ENCODE results near the gene DICER1. TPM values are rescaled to one million over a fixed set of nuclear protein-coding genes. Genes with fewer than 3 reads are reported as not detected.

The DICER1 gene
- total RNA-seq, 4 donors from 2014 or later: 81.6 to 103 (median 88.8) TPM

DNA sequence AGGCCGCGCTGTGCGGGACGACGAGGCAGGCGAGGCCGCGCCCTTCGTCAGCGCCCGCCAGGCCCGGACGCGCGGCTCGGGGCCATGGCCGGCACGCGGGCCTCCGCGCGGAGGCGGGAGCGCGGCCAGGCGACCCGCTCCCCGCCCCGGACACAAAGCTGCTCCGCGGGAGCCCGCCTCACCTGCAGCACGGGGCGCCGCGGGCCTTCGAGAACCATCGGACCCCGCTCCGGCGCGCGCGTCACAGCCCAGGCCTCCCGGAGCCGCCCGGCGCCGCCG is 342 bp downstream of the DICER1 start:
- Histone ChIP-seq H3K36me3 (no peaks in the 10 kb centered on the region), H3K9me3 (no peaks in the 10 kb centered on the region), H3K27ac (peak overlapping the region; percentile 94 to 95), H3K27me3 (no peaks in the 10 kb centered on the region), H3K4me1 (peaks cover 0 to 3% of the 10 kb centered on the region in 2 donors), H3K4me3 (peak overlapping the region; percentile 52 to 88)
- intact Hi-C loops (cut with DNase I; ENCODE audit: low total_unique reads): no loop called here
- DNase-seq: no peak
- no peak for TF ChIP-seq POLR2A (IDR thresholded peaks at IDR 0.05)
- TF ChIP-seq, protein P1, sequence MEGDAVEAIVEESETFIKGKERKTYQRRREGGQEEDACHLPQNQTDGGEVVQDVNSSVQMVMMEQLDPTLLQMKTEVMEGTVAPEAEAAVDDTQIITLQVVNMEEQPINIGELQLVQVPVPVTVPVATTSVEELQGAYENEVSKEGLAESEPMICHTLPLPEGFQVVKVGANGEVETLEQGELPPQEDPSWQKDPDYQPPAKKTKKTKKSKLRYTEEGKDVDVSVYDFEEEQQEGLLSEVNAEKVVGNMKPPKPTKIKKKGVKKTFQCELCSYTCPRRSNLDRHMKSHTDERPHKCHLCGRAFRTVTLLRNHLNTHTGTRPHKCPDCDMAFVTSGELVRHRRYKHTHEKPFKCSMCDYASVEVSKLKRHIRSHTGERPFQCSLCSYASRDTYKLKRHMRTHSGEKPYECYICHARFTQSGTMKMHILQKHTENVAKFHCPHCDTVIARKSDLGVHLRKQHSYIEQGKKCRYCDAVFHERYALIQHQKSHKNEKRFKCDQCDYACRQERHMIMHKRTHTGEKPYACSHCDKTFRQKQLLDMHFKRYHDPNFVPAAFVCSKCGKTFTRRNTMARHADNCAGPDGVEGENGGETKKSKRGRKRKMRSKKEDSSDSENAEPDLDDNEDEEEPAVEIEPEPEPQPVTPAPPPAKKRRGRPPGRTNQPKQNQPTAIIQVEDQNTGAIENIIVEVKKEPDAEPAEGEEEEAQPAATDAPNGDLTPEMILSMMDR (IDR thresholded peaks at IDR 0.05): no peak

DNA sequence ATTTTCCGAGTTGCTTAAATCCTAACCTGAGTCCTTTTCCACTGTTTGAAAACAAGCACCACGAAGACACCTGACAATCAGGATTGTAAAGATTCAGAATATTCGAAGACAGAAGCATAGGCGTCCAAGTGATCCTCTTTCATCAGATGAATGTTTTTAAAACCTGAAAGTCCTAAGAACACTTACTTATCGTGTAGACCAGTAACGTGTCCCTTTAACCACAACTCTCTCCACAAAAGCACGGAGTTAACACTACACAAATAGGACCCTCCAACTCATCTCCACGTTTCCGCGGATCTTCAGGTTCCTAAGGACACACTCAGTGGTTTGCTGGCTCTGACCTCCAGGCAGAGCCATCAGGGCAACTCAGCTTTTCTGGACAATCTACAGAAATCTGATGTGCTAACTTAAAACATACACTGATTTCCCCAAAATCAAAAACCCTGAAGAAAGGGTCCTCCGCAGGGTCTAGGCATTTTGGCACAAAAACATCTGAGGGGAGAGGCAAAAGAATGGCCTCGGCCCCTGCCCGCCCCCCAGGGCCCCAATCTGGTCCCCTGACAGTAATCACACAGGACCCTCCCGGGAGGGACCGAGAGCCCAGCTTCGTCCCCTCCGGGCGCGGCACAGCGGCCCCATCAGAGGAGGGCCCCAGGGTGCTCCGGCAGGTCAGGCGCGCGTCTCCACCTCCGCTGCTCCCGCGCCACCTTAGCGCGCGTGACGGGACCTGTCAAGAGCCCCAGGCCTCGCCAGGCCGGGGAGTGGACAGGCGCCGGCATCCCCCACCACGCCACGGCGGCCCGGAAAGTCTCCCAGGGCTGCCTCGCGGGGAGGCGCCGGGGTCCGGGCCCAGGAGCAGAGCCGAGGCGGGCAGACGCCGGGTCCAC is 925 bp downstream of the DICER1 start:
- Histone ChIP-seq H3K36me3 (no peaks in the 10 kb centered on the region), H3K4me1 (peaks cover 0 to 6% of the 10 kb centered on the region in 2 donors), H3K4me3 (peak overlapping the region; percentile 52 to 88), H3K27me3 (no peaks in the 10 kb centered on the region), H3K9me3 (no peaks in the 10 kb centered on the region), H3K27ac (peak overlapping the region; percentile 94 to 95)
- TF ChIP-seq, protein P1 (IDR thresholded peaks at IDR 0.05): no peak
- no peak for TF ChIP-seq POLR2A (IDR thresholded peaks at IDR 0.05)
- intact Hi-C loops (cut with DNase I; ENCODE audit: low total_unique reads): no loop called here
- DNase-seq: peak; percentile 24 to 35

DNA sequence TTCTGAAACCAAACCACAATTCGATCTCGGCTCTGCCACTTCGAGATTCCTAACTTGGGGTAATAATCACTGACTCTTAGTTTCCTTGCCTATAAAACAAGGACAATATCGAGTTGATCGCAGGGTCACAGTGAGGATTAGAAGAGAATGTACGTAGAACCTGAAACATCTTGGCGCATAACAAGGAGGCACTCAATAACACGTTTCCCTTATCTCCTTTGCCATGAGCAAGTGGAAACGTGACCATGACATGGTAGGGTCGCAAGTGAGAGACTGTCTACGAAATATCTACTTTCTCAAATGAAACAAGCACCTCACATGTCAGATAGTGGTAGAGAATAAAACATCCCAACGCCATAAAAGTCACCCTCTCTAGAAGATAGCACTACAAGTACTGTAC is 2.3 kb downstream of the DICER1 start:
- peaks cover 0 to 19% of the 10 kb centered on the region in 2 donors for H3K4me1 ChIP-seq
- TF ChIP-seq, protein P1 (IDR thresholded peaks at IDR 0.05): no peak
- no peak for TF ChIP-seq POLR2A (IDR thresholded peaks at IDR 0.05)
- H3K27me3 ChIP-seq: no peaks in the 10 kb centered on the region
- intact Hi-C loops (cut with DNase I; ENCODE audit: low total_unique reads): no loop called here
- H3K36me3 ChIP-seq: no peaks in the 10 kb centered on the region
- peak overlapping the region in 1 of 2 donors; percentile 9 for H3K4me3 ChIP-seq
- H3K27ac ChIP-seq: no peak overlapping the region
- DNase-seq: no peak
- no peaks in the 10 kb centered on the region for H3K9me3 ChIP-seq

DNA sequence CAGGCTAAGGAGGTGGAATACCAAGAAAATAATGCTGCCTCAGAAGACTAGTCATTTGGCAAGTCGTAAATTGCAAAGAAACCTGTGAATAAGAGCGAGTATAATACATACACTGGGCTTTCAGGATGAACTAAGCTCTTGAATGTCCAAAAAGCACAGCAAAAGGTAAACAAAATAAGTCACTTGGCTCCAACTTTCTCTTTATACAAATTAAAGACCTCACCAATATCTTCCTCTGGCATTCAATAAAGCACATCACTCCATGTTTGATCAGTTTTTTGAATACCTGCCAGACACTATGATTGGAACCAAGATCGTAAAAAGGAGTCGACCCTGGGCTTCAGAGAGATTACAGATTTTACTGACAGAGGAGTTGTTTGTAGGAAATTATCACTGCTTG is 3.5 kb downstream of the DICER1 start:
- no peak for DNase-seq
- no peak overlapping the region for H3K4me3 ChIP-seq
- H3K27ac ChIP-seq: no peak overlapping the region
- peaks cover 0 to 20% of the 10 kb centered on the region in 2 donors for H3K4me1 ChIP-seq
- intact Hi-C loops (cut with DNase I; ENCODE audit: low total_unique reads): no loop called here
- H3K36me3 ChIP-seq: no peaks in the 10 kb centered on the region
- no peaks in the 10 kb centered on the region for H3K27me3 ChIP-seq
- no peak for TF ChIP-seq POLR2A (IDR thresholded peaks at IDR 0.05)
- TF ChIP-seq, protein P1 (IDR thresholded peaks at IDR 0.05): no peak
- H3K9me3 ChIP-seq: no peaks in the 10 kb centered on the region

DNA sequence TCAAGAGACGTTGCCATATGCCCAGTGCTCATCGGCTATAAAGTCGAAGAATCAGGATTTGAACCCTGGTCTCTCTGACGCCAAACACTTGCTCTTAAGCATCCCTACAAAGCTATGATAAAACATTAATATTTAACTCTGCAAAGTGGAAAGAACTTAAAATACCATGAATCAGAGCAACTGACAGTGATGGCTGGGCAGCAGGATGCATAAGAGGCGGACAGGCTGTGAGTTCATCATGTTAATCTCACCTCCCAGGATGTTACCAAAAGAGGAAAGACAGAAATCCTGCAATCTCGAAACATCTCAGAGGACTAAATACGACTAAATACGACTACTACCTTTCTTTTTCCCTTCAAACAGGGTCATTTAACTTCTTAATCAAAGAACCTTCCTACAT is 5.8 kb downstream of the DICER1 start:
- no peaks in the 10 kb centered on the region for H3K27me3 ChIP-seq
- H3K36me3 ChIP-seq: no peaks in the 10 kb centered on the region
- H3K4me3 ChIP-seq: no peak overlapping the region
- no peaks in the 10 kb centered on the region for H3K9me3 ChIP-seq
- H3K27ac ChIP-seq: no peak overlapping the region
- no peak for DNase-seq
- intact Hi-C loops (cut with DNase I; ENCODE audit: low total_unique reads): no loop called here
- peaks cover 0 to 20% of the 10 kb centered on the region in 2 donors for H3K4me1 ChIP-seq
- TF ChIP-seq, protein P1 (IDR thresholded peaks at IDR 0.05): no peak
- TF ChIP-seq POLR2A (IDR thresholded peaks at IDR 0.05): no peak
